Measurements from ENCODE around the gene CTDSP1.

The CTDSP1 gene

DNA sequence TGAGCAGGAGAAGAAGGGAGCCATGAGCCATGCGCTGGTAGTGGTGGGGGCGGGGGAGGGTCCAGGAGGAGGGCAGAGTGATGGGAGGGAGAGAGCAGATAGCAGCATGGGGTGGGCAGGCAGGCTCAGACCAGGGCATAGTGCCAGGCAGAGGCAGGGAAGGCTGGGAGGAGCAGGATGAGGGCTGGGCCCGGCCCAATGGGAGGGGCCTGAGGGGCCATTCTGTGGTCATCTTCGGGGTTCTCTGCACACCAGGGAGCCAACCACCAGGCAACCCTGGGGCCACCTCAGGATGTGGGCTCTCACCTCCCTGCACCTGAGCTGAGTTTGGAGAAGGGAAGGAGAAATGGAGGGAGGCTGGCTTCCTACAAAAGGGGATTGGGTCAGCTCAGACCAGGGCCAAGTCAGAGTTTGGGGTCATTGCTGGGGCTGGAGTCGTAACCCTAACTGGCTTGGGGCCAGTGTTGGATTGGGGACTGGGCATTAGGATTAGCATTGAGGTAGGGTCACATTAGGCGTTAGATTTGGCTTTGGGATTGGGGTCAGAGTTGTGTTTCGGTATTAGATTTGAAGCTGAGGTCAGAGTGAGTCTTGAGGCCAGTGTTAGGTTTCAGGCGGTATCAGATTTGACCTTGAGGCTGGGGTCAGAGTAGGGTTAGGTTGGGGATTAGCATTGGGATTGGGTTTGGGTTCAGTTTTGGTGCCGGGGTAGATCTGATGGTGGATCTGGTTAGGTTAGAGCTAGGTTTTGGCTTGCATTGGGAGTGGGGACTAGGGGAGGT lies 30.4 kb downstream of the CTDSP1 start:
- H2BK12ac ChIP-seq (ENCODE audit: low read length) = no peak overlapping the region
- no peaks in the 10 kb centered on the region for H3K36me3 ChIP-seq (ENCODE audit: control insufficient read depth in 1 of 2, insufficient read depth in 2 of 2, low read length in 2 of 2)
- no peak overlapping the region for H3K23ac ChIP-seq (ENCODE audit: low read length)
- no peaks in the 10 kb centered on the region for H3K79me1 ChIP-seq (ENCODE audit: low read length)
- no peak overlapping the region for H4K91ac ChIP-seq (ENCODE audit: low read depth, low read length)
- H2BK120ac ChIP-seq (ENCODE audit: insufficient read depth, low read length, poor library complexity) = no peak overlapping the region
- DNase-seq = no peak
- H4K12ac ChIP-seq (ENCODE audit: low read depth, low read length) = no peak overlapping the region
- WGBS (ENCODE audit: extremely low coverage, insufficient coverage, insufficient read length) = 100% methylated on average over 2 of the region's 9 CpGs
- H3K4me1 ChIP-seq (ENCODE audit: control insufficient read depth in 1 of 2, insufficient read depth in 2 of 2, low read length in 2 of 2) = no peaks in the 10 kb centered on the region
- no peak overlapping the region for H3K4ac ChIP-seq (ENCODE audit: low read depth, low read length)
- no peak overlapping the region for H3K4me3 ChIP-seq (ENCODE audit: low read depth, low read length)
- H3K9ac ChIP-seq (ENCODE audit: low read length) = no peak overlapping the region
- H4K8ac ChIP-seq (ENCODE audit: low read depth, low read length) = no peak overlapping the region
- no peak overlapping the region for H2AFZ ChIP-seq (ENCODE audit: insufficient read depth, low read length, poor library complexity)
- H3K9me3 ChIP-seq (ENCODE audit: insufficient read depth, low read depth, low read length) = peaks cover 2% of the 10 kb centered on the region
- no peak overlapping the region for H2BK5ac ChIP-seq (ENCODE audit: low read depth, low read length, poor library complexity)
- no peak overlapping the region for H3K14ac ChIP-seq (ENCODE audit: low read length)
- no peak overlapping the region for H3K27ac ChIP-seq (ENCODE audit: low read depth, low read length)
- H3K4me2 ChIP-seq (ENCODE audit: low read length) = no peak overlapping the region
- H3K27me3 ChIP-seq (ENCODE audit: insufficient read depth, low read length) = no peaks in the 10 kb centered on the region
- H3K79me2 ChIP-seq (ENCODE audit: control insufficient read depth, insufficient read depth, low read length, poor library complexity) = no peaks in the 10 kb centered on the region
- no peak overlapping the region for H3K18ac ChIP-seq (ENCODE audit: low read length)
- H2AK5ac ChIP-seq (ENCODE audit: low read length) = no peak overlapping the region

DNA sequence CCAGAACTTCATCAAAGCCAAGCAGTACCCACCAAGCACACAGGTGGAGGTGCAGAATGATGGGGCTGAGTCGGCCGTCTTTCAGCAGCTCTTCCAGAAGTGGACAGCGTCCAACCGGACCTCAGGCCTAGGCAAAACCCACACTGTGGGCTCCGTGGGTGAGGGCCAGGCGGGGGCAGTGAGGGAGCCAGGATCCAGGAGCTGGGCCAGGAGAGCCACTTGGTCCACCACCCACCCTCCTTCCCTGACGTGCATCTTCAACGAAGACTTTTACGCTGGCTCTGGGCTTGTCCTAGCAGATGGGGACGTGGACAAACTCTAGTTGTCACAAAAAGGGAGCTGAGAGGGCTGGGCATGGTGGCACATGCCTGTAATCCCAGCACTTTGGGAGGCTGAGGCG lies 31.1 kb downstream of the CTDSP1 start:
- Histone ChIP-seq H2BK12ac (ENCODE audit: low read length) (no peak overlapping the region), H2BK5ac (ENCODE audit: low read depth, low read length, poor library complexity) (no peak overlapping the region), H3K9ac (ENCODE audit: low read length) (no peak overlapping the region), H4K91ac (ENCODE audit: low read depth, low read length) (no peak overlapping the region), H3K4me1 (ENCODE audit: control insufficient read depth in 1 of 2, insufficient read depth in 2 of 2, low read length in 2 of 2) (no peaks in the 10 kb centered on the region), H4K8ac (ENCODE audit: low read depth, low read length) (no peak overlapping the region), H3K79me1 (ENCODE audit: low read length) (no peaks in the 10 kb centered on the region), H3K36me3 (ENCODE audit: control insufficient read depth in 1 of 2, insufficient read depth in 2 of 2, low read length in 2 of 2) (no peaks in the 10 kb centered on the region), H3K79me2 (ENCODE audit: control insufficient read depth, insufficient read depth, low read length, poor library complexity) (no peaks in the 10 kb centered on the region), H3K27me3 (ENCODE audit: insufficient read depth, low read length) (no peaks in the 10 kb centered on the region), H3K14ac (ENCODE audit: low read length) (no peak overlapping the region), H4K12ac (ENCODE audit: low read depth, low read length) (no peak overlapping the region), H3K4me3 (ENCODE audit: low read depth, low read length) (no peak overlapping the region), H3K4ac (ENCODE audit: low read depth, low read length) (no peak overlapping the region), H3K4me2 (ENCODE audit: low read length) (no peak overlapping the region), H2AK5ac (ENCODE audit: low read length) (no peak overlapping the region), H2BK120ac (ENCODE audit: insufficient read depth, low read length, poor library complexity) (no peak overlapping the region), H3K23ac (ENCODE audit: low read length) (no peak overlapping the region), H3K18ac (ENCODE audit: low read length) (no peak overlapping the region), H3K27ac (ENCODE audit: low read depth, low read length) (no peak overlapping the region), H3K9me3 (ENCODE audit: insufficient read depth, low read depth, low read length) (peaks cover 2% of the 10 kb centered on the region), H2AFZ (ENCODE audit: insufficient read depth, low read length, poor library complexity) (no peak overlapping the region)
- no peak for DNase-seq
- no CpG with 5 or more reads among the region's 11 CpGs for WGBS (ENCODE audit: extremely low coverage, insufficient coverage, insufficient read length)

DNA sequence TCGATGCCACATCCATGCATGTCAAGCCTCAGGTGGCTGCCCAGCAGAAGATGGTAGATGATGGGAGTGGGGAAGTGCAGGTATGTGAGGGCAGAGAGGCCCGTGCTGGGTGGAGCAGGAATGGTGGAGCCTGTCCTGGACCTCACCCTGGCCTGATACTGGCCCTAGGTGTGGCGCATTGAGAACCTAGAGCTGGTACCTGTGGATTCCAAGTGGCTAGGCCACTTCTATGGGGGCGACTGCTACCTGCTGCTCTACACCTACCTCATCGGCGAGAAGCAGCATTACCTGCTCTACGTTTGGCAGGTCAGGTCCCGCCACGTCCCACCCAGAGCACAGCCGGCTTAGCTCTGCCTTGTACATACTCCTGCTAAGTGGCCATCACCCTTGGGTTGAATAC lies 32.2 kb downstream of the CTDSP1 start:
- Histone ChIP-seq H2AK5ac (ENCODE audit: low read length) (no peak overlapping the region), H3K4ac (ENCODE audit: low read depth, low read length) (no peak overlapping the region), H3K4me3 (ENCODE audit: low read depth, low read length) (no peak overlapping the region), H3K9ac (ENCODE audit: low read length) (no peak overlapping the region), H3K4me1 (ENCODE audit: control insufficient read depth in 1 of 2, insufficient read depth in 2 of 2, low read length in 2 of 2) (no peaks in the 10 kb centered on the region), H2AFZ (ENCODE audit: insufficient read depth, low read length, poor library complexity) (no peak overlapping the region), H4K12ac (ENCODE audit: low read depth, low read length) (no peak overlapping the region), H2BK12ac (ENCODE audit: low read length) (no peak overlapping the region), H3K18ac (ENCODE audit: low read length) (no peak overlapping the region), H3K79me1 (ENCODE audit: low read length) (no peaks in the 10 kb centered on the region), H4K91ac (ENCODE audit: low read depth, low read length) (no peak overlapping the region), H3K4me2 (ENCODE audit: low read length) (no peak overlapping the region), H3K23ac (ENCODE audit: low read length) (no peak overlapping the region), H2BK5ac (ENCODE audit: low read depth, low read length, poor library complexity) (no peak overlapping the region), H2BK120ac (ENCODE audit: insufficient read depth, low read length, poor library complexity) (no peak overlapping the region), H3K79me2 (ENCODE audit: control insufficient read depth, insufficient read depth, low read length, poor library complexity) (no peaks in the 10 kb centered on the region), H3K14ac (ENCODE audit: low read length) (no peak overlapping the region), H4K8ac (ENCODE audit: low read depth, low read length) (no peak overlapping the region), H3K36me3 (ENCODE audit: control insufficient read depth in 1 of 2, insufficient read depth in 2 of 2, low read length in 2 of 2) (no peaks in the 10 kb centered on the region), H3K27me3 (ENCODE audit: insufficient read depth, low read length) (no peaks in the 10 kb centered on the region), H3K9me3 (ENCODE audit: insufficient read depth, low read depth, low read length) (peaks cover 2% of the 10 kb centered on the region), H3K27ac (ENCODE audit: low read depth, low read length) (no peak overlapping the region)
- DNase-seq = no peak
- no CpG with 5 or more reads among the region's 10 CpGs for whole genome bisulfite sequencing (ENCODE audit: extremely low coverage, insufficient coverage, insufficient read length)

DNA sequence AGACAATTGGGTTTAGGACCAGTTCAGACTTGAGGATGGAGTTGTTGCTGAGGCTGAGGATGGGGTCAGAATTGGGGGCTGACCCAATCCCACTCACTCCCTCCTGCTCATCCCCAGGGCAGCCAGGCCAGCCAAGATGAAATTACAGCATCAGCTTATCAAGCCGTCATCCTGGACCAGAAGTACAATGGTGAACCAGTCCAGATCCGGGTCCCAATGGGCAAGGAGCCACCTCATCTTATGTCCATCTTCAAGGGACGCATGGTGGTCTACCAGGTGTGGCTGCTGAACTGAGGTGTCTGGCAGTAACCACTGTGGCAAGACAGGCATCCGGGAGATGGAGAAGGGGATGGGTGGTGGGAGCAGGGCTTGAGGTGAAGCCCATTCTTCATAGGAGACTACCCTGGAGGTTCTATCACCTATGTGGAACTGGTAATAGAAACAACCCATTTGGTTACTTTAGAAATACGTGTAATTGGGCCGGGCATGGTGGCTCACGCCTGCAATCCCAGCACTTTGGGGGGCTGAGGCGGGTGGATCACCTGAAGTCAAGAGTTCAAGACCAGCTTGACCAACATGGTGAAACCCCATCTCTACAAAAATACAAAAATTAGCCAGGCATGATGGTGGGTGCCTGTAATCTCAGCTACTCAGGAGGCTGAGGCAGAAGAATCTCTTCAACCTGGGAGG lies 33.2 kb downstream of the CTDSP1 start:
- H3K23ac ChIP-seq (ENCODE audit: low read length) = no peak overlapping the region
- no peak overlapping the region for H3K4me3 ChIP-seq (ENCODE audit: low read depth, low read length)
- H3K27ac ChIP-seq (ENCODE audit: low read depth, low read length) = no peak overlapping the region
- H3K4me2 ChIP-seq (ENCODE audit: low read length) = no peak overlapping the region
- peaks cover 2% of the 10 kb centered on the region for H3K9me3 ChIP-seq (ENCODE audit: insufficient read depth, low read depth, low read length)
- WGBS (ENCODE audit: extremely low coverage, insufficient coverage, insufficient read length) = no CpG with 5 or more reads among the region's 8 CpGs
- no peaks in the 10 kb centered on the region for H3K79me1 ChIP-seq (ENCODE audit: low read length)
- H2BK120ac ChIP-seq (ENCODE audit: insufficient read depth, low read length, poor library complexity) = no peak overlapping the region
- H4K12ac ChIP-seq (ENCODE audit: low read depth, low read length) = no peak overlapping the region
- H3K18ac ChIP-seq (ENCODE audit: low read length) = no peak overlapping the region
- no peak overlapping the region for H4K91ac ChIP-seq (ENCODE audit: low read depth, low read length)
- no peak overlapping the region for H2BK12ac ChIP-seq (ENCODE audit: low read length)
- H3K9ac ChIP-seq (ENCODE audit: low read length) = no peak overlapping the region
- H3K27me3 ChIP-seq (ENCODE audit: insufficient read depth, low read length) = no peaks in the 10 kb centered on the region
- no peak overlapping the region for H3K14ac ChIP-seq (ENCODE audit: low read length)
- DNase-seq = no peak
- no peak overlapping the region for H2AK5ac ChIP-seq (ENCODE audit: low read length)
- H4K8ac ChIP-seq (ENCODE audit: low read depth, low read length) = no peak overlapping the region
- no peaks in the 10 kb centered on the region for H3K79me2 ChIP-seq (ENCODE audit: control insufficient read depth, insufficient read depth, low read length, poor library complexity)
- no peaks in the 10 kb centered on the region for H3K4me1 ChIP-seq (ENCODE audit: control insufficient read depth in 1 of 2, insufficient read depth in 2 of 2, low read length in 2 of 2)
- H3K36me3 ChIP-seq (ENCODE audit: control insufficient read depth in 1 of 2, insufficient read depth in 2 of 2, low read length in 2 of 2) = no peaks in the 10 kb centered on the region
- H2AFZ ChIP-seq (ENCODE audit: insufficient read depth, low read length, poor library complexity) = no peak overlapping the region
- no peak overlapping the region for H3K4ac ChIP-seq (ENCODE audit: low read depth, low read length)
- H2BK5ac ChIP-seq (ENCODE audit: low read depth, low read length, poor library complexity) = no peak overlapping the region

All from trophoblast cell (in vitro differentiated cells and primary cell).